HG03175 (cell line): Measurements from ENCODE around the gene TPO.
"Not testable (repeated sequence)": the region's sequence is repeated elsewhere in the genome, so short reads cannot be mapped to it uniquely, and the experiment has no call there.

ENCODE experiments used
- ATAC-seq: cut with Tn5 transposase; IDR thresholded peaks from one replicate; pipeline ENCODE4 v1.9.1; 2021; ENCODE audit warnings: mild to moderate bottlenecking, moderate library complexity; ENCODE audit not compliant: unreplicated experiment

The TPO gene

GRCh38 chr2:1481406-1482252 is 68.4 kb downstream of the TPO start:
- no peak for ATAC-seq

DNA sequence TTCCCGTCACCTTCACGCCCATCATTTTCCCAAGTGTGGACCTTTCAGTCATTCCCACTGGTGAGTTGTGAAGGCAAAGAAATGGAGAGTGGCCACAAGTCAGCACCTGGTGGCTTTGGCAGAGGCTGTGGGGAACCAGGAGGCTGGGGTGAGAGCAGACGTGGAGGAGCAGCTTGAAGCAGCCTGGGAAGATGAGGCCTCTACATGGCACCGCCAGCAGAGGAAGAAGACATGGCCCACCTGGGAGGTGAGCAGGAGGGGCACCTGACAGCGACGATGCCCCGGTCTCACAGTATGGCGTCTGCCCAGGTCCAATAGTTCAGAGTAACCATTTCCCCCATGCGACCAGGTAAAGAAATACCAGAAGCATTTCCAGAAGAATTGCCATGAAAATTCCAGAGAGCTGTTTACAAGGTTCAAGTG is 69.0 kb downstream of the TPO start:
- no peak for ATAC-seq

DNA sequence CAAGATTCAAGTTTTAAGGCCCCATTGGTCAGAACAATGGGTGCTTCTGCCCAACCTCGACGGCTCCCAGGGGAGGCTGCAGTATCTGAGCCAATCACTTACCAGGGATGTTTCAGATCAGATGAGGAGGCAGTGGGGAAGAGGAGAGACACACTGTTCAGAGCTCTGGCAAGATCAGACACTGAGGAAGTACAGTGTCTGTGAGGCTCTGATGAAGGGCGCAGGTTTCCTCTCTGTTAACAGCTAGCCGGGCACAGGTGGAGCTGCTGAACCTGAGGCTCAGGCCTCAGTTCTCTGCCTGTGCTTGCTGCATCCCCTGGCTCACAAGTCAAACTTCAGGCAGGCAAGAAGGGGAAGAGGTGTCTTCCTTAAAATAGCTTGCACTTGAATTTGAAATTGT is 69.7 kb downstream of the TPO start:
- ATAC-seq = no peak

DNA sequence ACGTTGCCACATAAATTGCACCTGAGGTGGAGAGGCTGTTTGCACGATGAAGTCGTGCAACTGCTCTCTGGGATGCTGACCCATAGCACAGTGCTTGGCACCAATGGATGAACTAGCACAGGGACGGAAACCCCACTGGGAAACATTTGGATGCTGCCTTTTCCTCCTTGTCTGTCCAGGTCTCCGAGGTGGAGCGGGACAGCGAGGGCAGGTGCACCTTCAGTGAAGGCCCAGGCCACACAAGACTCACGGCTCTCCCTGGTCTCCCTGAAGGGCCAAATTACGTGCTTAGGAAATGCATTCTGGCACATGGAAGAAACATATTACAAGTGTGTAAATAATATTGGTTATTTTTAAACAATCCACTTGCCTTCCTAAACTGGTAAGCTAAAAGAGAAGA is 70.3 kb downstream of the TPO start:
- no peak for ATAC-seq

DNA sequence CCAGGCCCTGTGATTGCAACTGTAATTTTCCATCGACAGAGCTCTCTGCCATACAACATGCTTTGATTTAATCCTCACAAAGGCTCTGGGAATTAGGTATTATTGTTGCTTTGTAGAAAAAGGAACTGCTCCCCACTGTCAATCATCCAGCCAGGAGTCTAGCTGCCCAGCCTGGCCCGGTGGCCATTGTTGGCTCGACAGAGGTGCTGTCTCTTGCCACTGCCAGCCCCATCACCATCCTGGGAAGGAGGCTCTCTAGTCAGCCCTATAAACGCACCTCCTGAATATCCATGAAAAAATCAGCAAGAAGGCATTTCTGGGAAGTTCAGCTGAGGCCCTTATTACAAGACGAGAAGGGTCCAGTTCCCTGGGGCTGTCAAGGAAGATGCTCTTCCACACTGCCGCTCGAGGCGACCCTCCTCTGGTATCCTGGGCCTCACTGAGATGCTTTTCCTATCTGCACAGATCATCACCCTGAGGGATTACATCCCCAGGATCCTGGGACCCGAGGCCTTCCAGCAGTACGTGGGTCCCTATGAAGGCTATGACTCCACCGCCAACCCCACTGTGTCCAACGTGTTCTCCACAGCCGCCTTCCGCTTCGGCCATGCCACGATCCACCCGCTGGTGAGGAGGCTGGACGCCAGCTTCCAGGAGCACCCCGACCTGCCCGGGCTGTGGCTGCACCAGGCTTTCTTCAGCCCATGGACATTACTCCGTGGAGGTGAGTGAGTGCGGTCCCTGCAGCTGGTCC is 71.0 kb downstream of the TPO start:
- no peak for ATAC-seq

- no peak for ATAC-seq
Measured at GRCh38 chr2:1486670-1487069, 73.4 kb downstream of the TPO start.

DNA sequence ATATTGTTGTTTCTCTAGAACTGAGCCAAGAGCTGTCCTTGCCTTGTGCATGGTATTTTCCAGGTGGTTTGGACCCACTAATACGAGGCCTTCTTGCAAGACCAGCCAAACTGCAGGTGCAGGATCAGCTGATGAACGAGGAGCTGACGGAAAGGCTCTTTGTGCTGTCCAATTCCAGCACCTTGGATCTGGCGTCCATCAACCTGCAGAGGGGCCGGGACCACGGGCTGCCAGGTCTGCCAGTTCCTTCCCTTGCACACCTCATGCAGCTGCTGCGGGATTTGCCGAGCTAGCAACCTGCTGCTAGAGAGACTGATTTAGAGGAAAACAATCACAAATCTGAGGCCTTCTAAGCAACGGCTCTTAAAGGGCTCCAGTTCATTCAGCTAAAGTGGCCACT is 74.5 kb downstream of the TPO start:
- ATAC-seq = no peak

- ATAC-seq = no peak
Measured at GRCh38 chr2:1488181-1488671, 75.0 kb downstream of the TPO start.

GRCh38 chr2:1488851-1489250 is 75.6 kb downstream of the TPO start:
- no peak for ATAC-seq

DNA sequence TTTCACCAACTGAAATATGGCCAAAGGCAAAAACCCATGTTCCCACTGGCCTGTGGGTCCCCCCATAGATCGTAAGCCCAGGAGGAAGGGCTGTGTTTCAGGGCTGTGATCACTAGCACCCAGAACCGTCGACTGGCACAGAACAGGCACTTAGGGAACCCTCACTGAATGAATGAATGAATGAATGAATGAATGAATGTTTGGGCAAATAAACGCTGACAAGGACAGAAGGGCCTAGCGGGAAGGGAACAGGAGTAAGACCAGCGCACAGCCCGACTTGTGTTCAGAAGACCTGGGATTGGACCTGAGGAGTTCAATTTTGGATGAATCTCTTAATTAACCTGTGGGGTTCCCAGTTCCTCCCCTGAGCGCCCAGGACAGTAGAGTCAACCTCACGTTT is 76.2 kb downstream of the TPO start:
- ATAC-seq = no peak

GRCh38 chr2:1490381-1490780 is 77.1 kb downstream of the TPO start:
- not testable (repeated sequence) for ATAC-seq

GRCh38 chr2:1491751-1492150 is 78.5 kb downstream of the TPO start:
- no peak for ATAC-seq

- ATAC-seq = not testable (repeated sequence)
Measured at GRCh38 chr2:1492231-1492630, 79.0 kb downstream of the TPO start.

DNA sequence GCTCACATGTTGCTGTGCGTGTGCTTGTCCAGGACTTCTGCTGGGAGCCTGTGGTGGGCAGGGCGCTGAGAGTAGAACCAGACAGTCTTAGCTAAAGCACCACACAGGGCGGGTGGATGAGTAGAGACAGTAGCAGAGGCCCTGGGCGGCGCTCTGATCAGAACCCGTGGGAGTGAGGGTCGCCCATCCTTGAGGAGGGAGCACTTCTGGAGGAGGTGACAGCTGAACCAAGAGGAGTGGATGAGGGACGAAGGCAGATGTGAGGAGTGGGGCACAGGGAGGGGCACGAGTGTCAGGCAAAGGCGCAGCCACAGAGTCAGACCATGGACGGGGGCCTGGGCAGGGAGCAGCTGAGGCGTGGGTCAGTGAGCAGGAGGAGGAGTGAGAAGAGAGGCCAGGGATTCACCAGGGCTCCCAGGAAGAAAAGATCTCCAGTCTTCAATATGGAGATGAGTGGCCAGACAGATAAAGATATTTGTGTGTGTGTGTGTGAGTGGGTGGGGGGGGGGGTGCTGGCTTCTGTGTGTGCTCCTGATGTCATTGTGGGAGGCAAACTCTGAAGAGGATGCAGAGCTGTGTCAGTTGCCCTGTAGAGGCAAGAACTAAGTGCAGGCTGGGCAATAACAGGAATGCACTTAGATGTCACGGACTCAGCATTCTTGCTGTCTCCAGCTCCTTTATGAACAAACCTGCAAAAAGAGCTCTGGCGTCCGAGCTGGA is 79.6 kb downstream of the TPO start:
- ATAC-seq = no peak

DNA sequence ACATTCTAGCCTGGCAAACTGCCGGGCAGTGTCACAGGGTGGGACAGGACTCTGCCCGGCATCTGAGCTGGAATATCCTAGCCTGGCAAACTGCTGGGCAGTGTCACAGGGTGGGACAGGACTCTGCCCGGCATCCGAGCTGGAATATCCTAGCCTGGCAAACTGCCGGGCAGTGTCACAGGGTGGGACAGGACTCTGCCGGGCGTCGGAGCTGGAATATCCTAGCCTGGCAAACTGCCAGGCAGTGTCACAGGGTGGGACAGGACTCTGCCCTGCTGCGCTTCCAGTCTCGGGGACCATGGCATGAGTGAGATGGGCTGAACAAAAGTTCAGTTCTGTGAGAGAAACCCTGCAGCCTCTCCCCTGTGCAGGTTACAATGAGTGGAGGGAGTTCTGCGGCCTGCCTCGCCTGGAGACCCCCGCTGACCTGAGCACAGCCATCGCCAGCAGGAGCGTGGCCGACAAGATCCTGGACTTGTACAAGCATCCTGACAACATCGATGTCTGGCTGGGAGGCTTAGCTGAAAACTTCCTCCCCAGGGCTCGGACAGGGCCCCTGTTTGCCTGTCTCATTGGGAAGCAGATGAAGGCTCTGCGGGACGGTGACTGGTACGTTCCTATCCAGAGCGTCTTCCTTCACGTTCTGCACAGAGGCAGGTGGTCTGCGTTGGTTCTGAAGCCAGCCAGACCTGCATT is 80.3 kb downstream of the TPO start:
- no peak for ATAC-seq

- ATAC-seq = no peak
Measured at GRCh38 chr2:1494257-1494656, 81.0 kb downstream of the TPO start.

DNA sequence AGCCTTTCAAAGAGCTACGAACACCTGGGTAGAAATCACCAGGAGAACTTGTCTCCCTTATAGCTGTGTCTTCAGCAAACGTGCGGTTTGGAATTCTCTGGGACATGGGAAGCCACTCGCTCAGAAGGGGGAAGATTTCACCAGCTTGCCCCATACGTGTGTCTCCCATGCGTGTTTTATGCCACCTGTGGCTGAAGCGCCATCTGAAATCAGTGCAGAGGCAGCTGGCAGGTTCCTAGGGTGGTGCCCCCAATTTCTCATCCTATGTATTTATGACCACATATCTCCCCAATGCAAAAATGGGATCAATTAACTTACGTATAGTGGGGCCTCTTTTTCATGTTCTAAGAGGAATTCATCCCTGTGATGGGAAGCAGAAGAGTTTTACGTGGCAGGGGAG is 81.6 kb downstream of the TPO start:
- no peak for ATAC-seq

GRCh38 chr2:1495676-1496358 is 82.6 kb downstream of the TPO start:
- no peak for ATAC-seq

- no peak for ATAC-seq
Measured at GRCh38 chr2:1496359-1496821, 83.1 kb downstream of the TPO start.

DNA sequence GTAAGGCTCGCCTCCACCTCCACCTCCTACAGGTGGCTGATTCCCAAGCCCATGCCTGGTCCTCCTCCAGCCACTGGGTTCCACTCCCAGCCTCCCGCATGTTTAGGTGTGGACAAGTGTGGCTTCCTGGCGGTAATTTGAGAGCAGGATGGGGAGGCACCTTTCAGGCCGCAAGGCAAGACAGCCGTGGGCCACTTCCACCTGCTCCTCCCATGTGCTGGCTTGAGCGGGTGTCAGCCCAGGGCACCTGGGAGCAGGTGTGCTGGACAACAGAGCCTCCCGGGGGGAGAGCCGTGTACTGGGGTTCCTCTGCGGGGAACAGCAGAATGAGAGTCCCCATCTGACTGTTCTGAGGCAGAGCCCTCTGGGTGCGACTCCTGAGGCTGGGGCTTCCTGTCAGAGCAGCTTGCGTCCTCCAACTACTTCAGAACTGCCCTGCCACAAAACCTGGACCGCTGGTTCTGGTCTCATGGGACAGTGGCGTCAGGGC is 83.9 kb downstream of the TPO start:
- no peak for ATAC-seq
